Body of pancreas (tissue), 4 donors: Measurements from ENCODE around the gene TRIM44.

Experiments used
- CTCF ChIP-seq, 7 experiments: fragments of 450-650 bp in 4 of 7; fragments of 200-600 bp in 3 of 7; sonication (generic) in 3 of 7; IDR thresholded peaks; one replicate each; pipeline ENCODE4 v1.5.1; 2016 to 2019; ENCODE audit warnings: antibody characterized with exemption in 7 of 7
- POLR2A ChIP-seq, 3 donors: fragments of 450-650 bp; IDR thresholded peaks; one replicate each; pipeline ENCODE4 v1.6.1; 2016; ENCODE audit warnings: antibody characterized with exemption in 3 of 3, mild to moderate bottlenecking in 2 of 3

DNA sequence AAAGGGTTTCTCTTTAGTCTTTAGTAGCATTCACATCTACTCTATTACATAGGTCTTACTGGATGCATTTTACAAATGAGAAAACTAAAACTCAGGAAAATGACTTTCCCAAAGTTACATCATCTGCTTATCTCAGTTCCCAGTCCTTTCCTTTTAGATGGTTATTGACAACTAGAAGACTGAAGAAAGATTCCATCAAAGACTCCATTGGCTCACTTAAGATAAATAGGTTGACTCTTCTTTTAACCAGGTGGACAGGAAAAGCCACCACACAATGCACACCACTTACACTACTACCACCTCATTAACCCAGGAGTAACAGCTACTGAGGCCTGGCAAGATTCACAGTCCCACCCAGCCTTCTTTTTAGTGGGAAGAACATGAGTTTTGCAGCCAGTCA is 123.6 kb downstream of the TRIM44 start:
- TF ChIP-seq POLR2A (IDR thresholded peaks at IDR 0.05) (no peak), CTCF (IDR thresholded peaks at IDR 0.05) (no peak)
